22Rv1 (cell line): ENCODE measurements around the gene SETDB2.

Experiments
- ZFX ChIP-seq: fragments of 450-650 bp; IDR thresholded peaks from 2 replicates; pipeline ENCODE4 v1.6.1; 2017; ENCODE audit warnings: antibody characterized with exemption, borderline replicate concordance
- TF ChIP-seq, protein P1 (sequence below): fragments of 450-650 bp; IDR thresholded peaks from 2 replicates; pipeline ENCODE4 v1.5.1; 2017; ENCODE audit warnings: mild to moderate bottlenecking

DNA sequence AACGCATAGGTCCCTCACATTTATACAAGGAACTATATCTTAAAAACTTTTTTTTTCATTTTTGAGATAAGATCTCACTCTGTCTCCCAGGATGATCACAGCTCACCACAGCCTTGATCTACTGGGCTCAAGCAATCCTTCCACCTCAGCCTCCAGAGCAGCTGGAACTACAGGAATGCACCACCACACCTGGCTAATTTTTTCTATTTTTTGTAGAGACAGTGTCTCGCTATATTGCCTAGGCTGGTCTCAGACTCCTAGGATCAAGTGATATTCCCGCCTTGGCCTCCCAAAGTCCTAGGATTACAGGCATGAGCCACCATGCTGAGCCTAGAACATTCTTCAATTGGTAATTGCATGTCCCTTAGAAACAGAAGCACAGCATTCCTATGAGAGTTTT, 99.6 kb downstream of the SETDB2 start:
- TF ChIP-seq, protein P1, sequence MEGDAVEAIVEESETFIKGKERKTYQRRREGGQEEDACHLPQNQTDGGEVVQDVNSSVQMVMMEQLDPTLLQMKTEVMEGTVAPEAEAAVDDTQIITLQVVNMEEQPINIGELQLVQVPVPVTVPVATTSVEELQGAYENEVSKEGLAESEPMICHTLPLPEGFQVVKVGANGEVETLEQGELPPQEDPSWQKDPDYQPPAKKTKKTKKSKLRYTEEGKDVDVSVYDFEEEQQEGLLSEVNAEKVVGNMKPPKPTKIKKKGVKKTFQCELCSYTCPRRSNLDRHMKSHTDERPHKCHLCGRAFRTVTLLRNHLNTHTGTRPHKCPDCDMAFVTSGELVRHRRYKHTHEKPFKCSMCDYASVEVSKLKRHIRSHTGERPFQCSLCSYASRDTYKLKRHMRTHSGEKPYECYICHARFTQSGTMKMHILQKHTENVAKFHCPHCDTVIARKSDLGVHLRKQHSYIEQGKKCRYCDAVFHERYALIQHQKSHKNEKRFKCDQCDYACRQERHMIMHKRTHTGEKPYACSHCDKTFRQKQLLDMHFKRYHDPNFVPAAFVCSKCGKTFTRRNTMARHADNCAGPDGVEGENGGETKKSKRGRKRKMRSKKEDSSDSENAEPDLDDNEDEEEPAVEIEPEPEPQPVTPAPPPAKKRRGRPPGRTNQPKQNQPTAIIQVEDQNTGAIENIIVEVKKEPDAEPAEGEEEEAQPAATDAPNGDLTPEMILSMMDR = no peak
- no peak for TF ChIP-seq ZFX
